ENCODE measurements around the gene EIF5AL1. TPM values are rescaled to one million over a fixed set of nuclear protein-coding genes. Genes with fewer than 3 reads are reported as not detected.

The EIF5AL1 gene
- polyA plus RNA-seq, 1 donor from 2014 or later = 0.21 TPM

DNA sequence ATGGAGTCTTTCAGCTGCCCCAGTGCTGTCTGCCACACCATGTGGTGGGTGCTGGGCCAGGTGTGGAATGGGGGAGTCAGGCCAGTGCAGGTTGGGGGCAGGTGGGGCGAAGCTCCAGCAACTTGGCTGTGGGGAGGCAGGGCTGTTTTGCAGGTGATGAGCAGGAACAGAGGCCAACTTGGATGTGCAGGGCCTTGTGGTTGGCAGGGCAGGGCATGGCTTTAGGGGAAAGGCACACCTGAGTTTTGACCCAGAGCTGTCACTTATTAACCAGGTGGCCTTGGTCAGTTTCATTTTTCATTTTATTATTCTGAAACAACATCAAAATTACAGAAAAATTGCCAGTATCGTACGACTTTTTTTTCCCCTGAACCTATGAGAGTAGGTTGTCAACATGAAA, 48.9 kb downstream of the EIF5AL1 start:
- Histone ChIP-seq H3K4me2 (ENCODE audit: low read length) (no peak overlapping the region), H3K27ac (ENCODE audit: low read length) (no peak overlapping the region), H4K20me1 (ENCODE audit: insufficient read depth) (no peaks in the 10 kb centered on the region), H3K27me3 (ENCODE audit: insufficient read depth, low read depth, low read length) (no peaks in the 10 kb centered on the region), H3K9me3 (ENCODE audit: low read length) (no peaks in the 10 kb centered on the region), H2AFZ (ENCODE audit: low read depth, low read length) (no peak overlapping the region), H3K9ac (ENCODE audit: low read length) (no peak overlapping the region), H3K4me3 (ENCODE audit: low read length) (no peak overlapping the region), H3K79me2 (replicated peaks; ENCODE audit: insufficient read depth, low read length) (no peaks in the 10 kb centered on the region), H3K36me3 (ENCODE audit: insufficient read depth, low read length) (no peaks in the 10 kb centered on the region), H3F3A (ENCODE audit: insufficient read depth, low read length, poor library complexity, severe bottlenecking) (no peaks in the 10 kb centered on the region), H3K9me2 (ENCODE audit: insufficient read depth, low read length) (no peaks in the 10 kb centered on the region)
- TF ChIP-seq EZH2 (IDR thresholded peaks at IDR 0.05; ENCODE audit: borderline replicate concordance, insufficient read depth, low read length, poor library complexity, severe bottlenecking) = no peak
- TF ChIP-seq, protein P1, sequence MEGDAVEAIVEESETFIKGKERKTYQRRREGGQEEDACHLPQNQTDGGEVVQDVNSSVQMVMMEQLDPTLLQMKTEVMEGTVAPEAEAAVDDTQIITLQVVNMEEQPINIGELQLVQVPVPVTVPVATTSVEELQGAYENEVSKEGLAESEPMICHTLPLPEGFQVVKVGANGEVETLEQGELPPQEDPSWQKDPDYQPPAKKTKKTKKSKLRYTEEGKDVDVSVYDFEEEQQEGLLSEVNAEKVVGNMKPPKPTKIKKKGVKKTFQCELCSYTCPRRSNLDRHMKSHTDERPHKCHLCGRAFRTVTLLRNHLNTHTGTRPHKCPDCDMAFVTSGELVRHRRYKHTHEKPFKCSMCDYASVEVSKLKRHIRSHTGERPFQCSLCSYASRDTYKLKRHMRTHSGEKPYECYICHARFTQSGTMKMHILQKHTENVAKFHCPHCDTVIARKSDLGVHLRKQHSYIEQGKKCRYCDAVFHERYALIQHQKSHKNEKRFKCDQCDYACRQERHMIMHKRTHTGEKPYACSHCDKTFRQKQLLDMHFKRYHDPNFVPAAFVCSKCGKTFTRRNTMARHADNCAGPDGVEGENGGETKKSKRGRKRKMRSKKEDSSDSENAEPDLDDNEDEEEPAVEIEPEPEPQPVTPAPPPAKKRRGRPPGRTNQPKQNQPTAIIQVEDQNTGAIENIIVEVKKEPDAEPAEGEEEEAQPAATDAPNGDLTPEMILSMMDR (IDR thresholded peaks at IDR 0.05; ENCODE audit: poor library complexity, severe bottlenecking) = no peak
- TF ChIP-seq SMC3 (conservative IDR thresholded peaks at IDR 0.05; ENCODE audit: poor library complexity) = no peak
- TF ChIP-seq TAF1 (IDR thresholded peaks at IDR 0.05; ENCODE audit: low read depth) = no peak
- TF ChIP-seq, protein P2, sequence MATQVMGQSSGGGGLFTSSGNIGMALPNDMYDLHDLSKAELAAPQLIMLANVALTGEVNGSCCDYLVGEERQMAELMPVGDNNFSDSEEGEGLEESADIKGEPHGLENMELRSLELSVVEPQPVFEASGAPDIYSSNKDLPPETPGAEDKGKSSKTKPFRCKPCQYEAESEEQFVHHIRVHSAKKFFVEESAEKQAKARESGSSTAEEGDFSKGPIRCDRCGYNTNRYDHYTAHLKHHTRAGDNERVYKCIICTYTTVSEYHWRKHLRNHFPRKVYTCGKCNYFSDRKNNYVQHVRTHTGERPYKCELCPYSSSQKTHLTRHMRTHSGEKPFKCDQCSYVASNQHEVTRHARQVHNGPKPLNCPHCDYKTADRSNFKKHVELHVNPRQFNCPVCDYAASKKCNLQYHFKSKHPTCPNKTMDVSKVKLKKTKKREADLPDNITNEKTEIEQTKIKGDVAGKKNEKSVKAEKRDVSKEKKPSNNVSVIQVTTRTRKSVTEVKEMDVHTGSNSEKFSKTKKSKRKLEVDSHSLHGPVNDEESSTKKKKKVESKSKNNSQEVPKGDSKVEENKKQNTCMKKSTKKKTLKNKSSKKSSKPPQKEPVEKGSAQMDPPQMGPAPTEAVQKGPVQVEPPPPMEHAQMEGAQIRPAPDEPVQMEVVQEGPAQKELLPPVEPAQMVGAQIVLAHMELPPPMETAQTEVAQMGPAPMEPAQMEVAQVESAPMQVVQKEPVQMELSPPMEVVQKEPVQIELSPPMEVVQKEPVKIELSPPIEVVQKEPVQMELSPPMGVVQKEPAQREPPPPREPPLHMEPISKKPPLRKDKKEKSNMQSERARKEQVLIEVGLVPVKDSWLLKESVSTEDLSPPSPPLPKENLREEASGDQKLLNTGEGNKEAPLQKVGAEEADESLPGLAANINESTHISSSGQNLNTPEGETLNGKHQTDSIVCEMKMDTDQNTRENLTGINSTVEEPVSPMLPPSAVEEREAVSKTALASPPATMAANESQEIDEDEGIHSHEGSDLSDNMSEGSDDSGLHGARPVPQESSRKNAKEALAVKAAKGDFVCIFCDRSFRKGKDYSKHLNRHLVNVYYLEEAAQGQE (IDR thresholded peaks at IDR 0.05; ENCODE audit: borderline replicate concordance) = no peak
- TF ChIP-seq EP300 (conservative IDR thresholded peaks at IDR 0.05; ENCODE audit: poor library complexity, severe bottlenecking) = no peak
- no peak for TF ChIP-seq RAD21 (conservative IDR thresholded peaks at IDR 0.05)
- no peak for TF ChIP-seq MXI1 (conservative IDR thresholded peaks at IDR 0.05; ENCODE audit: poor library complexity, severe bottlenecking)

DNA sequence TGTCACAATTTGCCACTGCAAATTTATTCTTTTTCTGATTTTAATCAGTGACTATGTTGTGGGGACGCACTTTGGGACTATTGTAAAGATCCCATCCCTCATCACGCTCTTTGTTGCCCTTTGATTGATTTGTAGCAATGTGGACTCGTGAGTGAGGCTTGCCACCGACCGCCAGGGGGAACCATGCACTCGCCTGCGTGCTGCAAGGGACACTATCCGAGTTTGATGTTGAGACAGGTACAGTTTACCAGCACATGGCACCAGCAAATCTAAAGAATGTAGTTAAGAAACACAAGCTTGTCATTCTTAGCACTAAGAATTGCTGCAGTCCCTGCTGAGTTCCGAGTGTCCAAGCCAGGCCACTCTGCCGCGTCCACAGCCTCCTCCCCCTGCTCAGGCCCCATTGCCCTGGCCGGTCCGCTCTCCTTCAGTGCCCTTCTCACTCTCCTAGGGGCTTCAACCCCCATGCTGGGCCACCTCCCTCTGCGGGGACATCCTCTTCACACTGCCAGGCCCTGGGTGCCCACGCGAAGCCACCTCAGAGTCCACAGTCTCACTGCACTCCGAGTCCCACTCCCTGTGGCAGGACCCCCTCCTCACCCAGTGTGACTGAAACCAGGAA, 49.9 kb downstream of the EIF5AL1 start:
- Histone ChIP-seq H3K36me3 (ENCODE audit: insufficient read depth, low read length) (no peaks in the 10 kb centered on the region), H3K4me2 (ENCODE audit: low read length) (no peak overlapping the region), H3K27me3 (ENCODE audit: insufficient read depth, low read depth, low read length) (no peaks in the 10 kb centered on the region), H3K9me2 (ENCODE audit: insufficient read depth, low read length) (no peaks in the 10 kb centered on the region), H3F3A (ENCODE audit: insufficient read depth, low read length, poor library complexity, severe bottlenecking) (no peaks in the 10 kb centered on the region), H3K4me3 (ENCODE audit: low read length) (no peak overlapping the region), H3K9ac (ENCODE audit: low read length) (no peak overlapping the region), H3K9me3 (ENCODE audit: low read length) (no peaks in the 10 kb centered on the region), H3K27ac (ENCODE audit: low read length) (no peak overlapping the region), H2AFZ (ENCODE audit: low read depth, low read length) (no peak overlapping the region), H4K20me1 (ENCODE audit: insufficient read depth) (no peaks in the 10 kb centered on the region), H3K79me2 (replicated peaks; ENCODE audit: insufficient read depth, low read length) (no peaks in the 10 kb centered on the region)
- TF ChIP-seq TAF1 (IDR thresholded peaks at IDR 0.05; ENCODE audit: low read depth) = no peak
- peak; percentile 77 for TF ChIP-seq SMC3 (conservative IDR thresholded peaks at IDR 0.05; ENCODE audit: poor library complexity)
- TF ChIP-seq, protein P2 (IDR thresholded peaks at IDR 0.05; ENCODE audit: borderline replicate concordance) = no peak
- TF ChIP-seq POLR2AphosphoS5 (IDR thresholded peaks at IDR 0.05) = no peak
- peak; percentile 17 for TF ChIP-seq MXI1 (conservative IDR thresholded peaks at IDR 0.05; ENCODE audit: poor library complexity, severe bottlenecking)
- TF ChIP-seq RAD21 (conservative IDR thresholded peaks at IDR 0.05) = peak; percentile 71
- TF ChIP-seq, protein P1 (IDR thresholded peaks at IDR 0.05; ENCODE audit: poor library complexity, severe bottlenecking) = peak; percentile 74
- TF ChIP-seq EZH2 (IDR thresholded peaks at IDR 0.05; ENCODE audit: borderline replicate concordance, insufficient read depth, low read length, poor library complexity, severe bottlenecking) = no peak
- TF ChIP-seq EP300 (conservative IDR thresholded peaks at IDR 0.05; ENCODE audit: poor library complexity, severe bottlenecking) = no peak

Data from neural cell (in vitro differentiated cells).